GM19452 (cell line): ENCODE data around the gene UTF1.
A peak's percentile ranks its signal among the peaks of the same experiment; 100 is the strongest.

Experiments
- ATAC-seq: cut with Tn5 transposase; IDR thresholded peaks from one replicate; pipeline ENCODE4 v1.9.1; 2021; ENCODE audit not compliant: unreplicated experiment

The UTF1 gene

GRCh38 chr10:133276435-133277201, 46.6 kb downstream of the UTF1 start, which contains the start of gene ADAM8:
ADAM8 (minus strand) TSS chr10:133276868; CDS start chr10:133276817, 51 bp downstream.
- peak; percentile 45 for ATAC-seq

- no peak for ATAC-seq
These were observed 47.4 kb downstream of the UTF1 start for GRCh38 chr10:133277277-133277992.

- ATAC-seq: no peak
These were observed 48.1 kb downstream of the UTF1 start for GRCh38 chr10:133277993-133278576.

- ATAC-seq: peak; percentile 42
These were observed 48.7 kb downstream of the UTF1 start for GRCh38 chr10:133278577-133279265.

- ATAC-seq: no peak
These were observed 49.6 kb downstream of the UTF1 start for GRCh38 chr10:133279326-133280226.

- ATAC-seq: no peak
These were observed 50.5 kb downstream of the UTF1 start for GRCh38 chr10:133280391-133281059.

- no peak for ATAC-seq
These were observed 51.1 kb downstream of the UTF1 start for GRCh38 chr10:133281084-133281483.
